B cell (primary cell): ENCODE results near the gene ANKS1A.
"Not testable (repeated sequence)": the region's sequence is repeated elsewhere in the genome, so short reads cannot be mapped to it uniquely, and the experiment has no call there.

Experiments
- EZH2 ChIP-seq: IDR thresholded peaks from 2 replicates; pipeline ENCODE4 v1.6.1; 2012; ENCODE audit warnings: borderline replicate concordance, low read depth, mild to moderate bottlenecking, moderate library complexity, low read length; ENCODE audit not compliant: insufficient read depth, poor library complexity, severe bottlenecking
- TF ChIP-seq, protein P1 (sequence below): fragments of 200-600 bp; IDR thresholded peaks from one replicate; pipeline ENCODE4 v1.8.0; 2022; ENCODE audit warnings: antibody characterized with exemption, mild to moderate bottlenecking

DNA sequence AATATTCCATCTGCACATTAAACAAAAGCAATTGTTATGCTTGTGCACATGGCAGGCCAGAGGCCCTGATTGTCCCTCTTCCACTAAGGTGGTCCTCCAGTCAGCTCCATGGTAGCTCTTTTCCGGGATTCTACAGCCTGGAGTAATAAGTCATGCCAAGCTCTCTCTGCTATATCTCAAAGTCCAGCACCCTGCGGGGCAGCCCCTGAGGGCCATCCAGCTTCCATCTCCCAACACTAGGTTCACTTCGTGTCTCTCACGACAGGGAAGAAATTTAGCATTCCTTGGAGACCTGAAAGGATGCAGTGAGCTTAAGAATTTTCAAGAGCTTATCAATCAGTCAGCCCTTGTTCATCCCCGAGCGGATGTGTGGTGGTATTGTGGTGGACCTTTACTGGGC, 112.3 kb downstream of the ANKS1A start:
- TF ChIP-seq EZH2: not testable (repeated sequence)
- TF ChIP-seq, protein P1, sequence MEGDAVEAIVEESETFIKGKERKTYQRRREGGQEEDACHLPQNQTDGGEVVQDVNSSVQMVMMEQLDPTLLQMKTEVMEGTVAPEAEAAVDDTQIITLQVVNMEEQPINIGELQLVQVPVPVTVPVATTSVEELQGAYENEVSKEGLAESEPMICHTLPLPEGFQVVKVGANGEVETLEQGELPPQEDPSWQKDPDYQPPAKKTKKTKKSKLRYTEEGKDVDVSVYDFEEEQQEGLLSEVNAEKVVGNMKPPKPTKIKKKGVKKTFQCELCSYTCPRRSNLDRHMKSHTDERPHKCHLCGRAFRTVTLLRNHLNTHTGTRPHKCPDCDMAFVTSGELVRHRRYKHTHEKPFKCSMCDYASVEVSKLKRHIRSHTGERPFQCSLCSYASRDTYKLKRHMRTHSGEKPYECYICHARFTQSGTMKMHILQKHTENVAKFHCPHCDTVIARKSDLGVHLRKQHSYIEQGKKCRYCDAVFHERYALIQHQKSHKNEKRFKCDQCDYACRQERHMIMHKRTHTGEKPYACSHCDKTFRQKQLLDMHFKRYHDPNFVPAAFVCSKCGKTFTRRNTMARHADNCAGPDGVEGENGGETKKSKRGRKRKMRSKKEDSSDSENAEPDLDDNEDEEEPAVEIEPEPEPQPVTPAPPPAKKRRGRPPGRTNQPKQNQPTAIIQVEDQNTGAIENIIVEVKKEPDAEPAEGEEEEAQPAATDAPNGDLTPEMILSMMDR: not testable (repeated sequence)
